SH-SY5Y (cell line): ENCODE data around the gene EPOP.

Experiments used
- GATA2 ChIP-seq: IDR thresholded peaks from 2 replicates; pipeline ENCODE4 v1.6.1; 2011; ENCODE audit warnings: mild to moderate bottlenecking, low read depth, low read length
- GATA3 ChIP-seq: IDR thresholded peaks from 2 replicates; pipeline ENCODE4 v1.6.1; 2011; ENCODE audit warnings: low read depth, mild to moderate bottlenecking, low read length, moderate library complexity

- no peak for TF ChIP-seq GATA2
- TF ChIP-seq GATA3, result no peak
Measured at GRCh38 chr17:38656959-38657823, 17.6 kb downstream of the EPOP start.
